A549 (cell line): Measurements from ENCODE around the gene BFSP2. TPM values are rescaled to one million over a fixed set of nuclear protein-coding genes. Genes with fewer than 3 reads are reported as not detected.
A peak's percentile ranks its signal among the peaks of the same experiment; 100 is the strongest.

Source experiments
- ATAC-seq, 2 experiments: fragments of 200-7000 bp in 1 of 2; fragments of >200 bp in 1 of 2; cut with Nextera tagmentation in 1 of 2; cut with Tn5 transposase in 1 of 2; 3 replicates each; pipeline versions ENCODE4 v1.8.0 to v1.9.1; 2018 to 2020; ENCODE audit warnings: mild to moderate bottlenecking in 1 of 2, moderate library complexity in 1 of 2
- CTCF ChIA-PET: fragments of 300-600 bp; sonication (Branson Sonifier 250); formaldehyde crosslinking; extraction: SDS; loops from one replicate; lab custom pipeline; 2021; ENCODE audit warnings: antibody characterized with exemption, inconsistent platforms; lab: Yijun Ruan, JAX
- POLR2A ChIA-PET: fragments of 350-600 bp; formaldehyde crosslinking; extraction: SDS; loops from one replicate; lab custom pipeline; 2021; ENCODE audit warnings: antibody characterized with exemption, inconsistent platforms; lab: Yijun Ruan, JAX
- DNase-seq, 2 experiments: peaks; one replicate each; pipeline versions ENCODE4 v3.0.0 to v3.0.0-alpha.2; 2011 to 2016; ENCODE audit warnings: low read depth in 1 of 2, low spot score in 1 of 2
- FAIRE-seq: peaks from 2 replicates; lab custom pipeline; 2011; peaks lifted over from hg19 to GRCh38; lab: Jason Lieb, UNC
- H3K27ac ChIP-seq, 2 experiments: fragments of >200 bp; sonication (Bioruptor Twin); formaldehyde crosslinking; 3 replicates each; pipeline ENCODE4 v1.5.1; 2016 to 2017
- H3K4me1 ChIP-seq: fragments of >200 bp; sonication (Bioruptor Twin); formaldehyde crosslinking; 3 replicates; pipeline ENCODE4 v1.6.1; 2016
- H3K4me2 ChIP-seq: fragments of >200 bp; sonication (Bioruptor Twin); formaldehyde crosslinking; 3 replicates; pipeline ENCODE4 v1.6.1; 2016
- H3K4me3 ChIP-seq: fragments of >200 bp; sonication (Bioruptor Twin); formaldehyde crosslinking; 3 replicates; pipeline ENCODE4 v1.5.1; 2016
- H3K9me3 ChIP-seq: fragments of >200 bp; sonication (Bioruptor Twin); formaldehyde crosslinking; 3 replicates; pipeline ENCODE4 v1.6.1; 2016
- CHD2 ChIP-seq: fragments of 150-350 bp; IDR thresholded peaks from 2 replicates; pipeline ENCODE4 v1.6.1; 2014; ENCODE audit warnings: low read length; ENCODE audit not compliant: partially characterized antibody
- CHD4 ChIP-seq: fragments of 200-600 bp; sonication (generic); IDR thresholded peaks from 2 replicates; pipeline ENCODE4 v1.6.1; 2016; ENCODE audit warnings: antibody characterized with exemption, mild to moderate bottlenecking, borderline replicate concordance
- EP300 ChIP-seq, 2 experiments: fragments of >200 bp; sonication (Bioruptor Twin); formaldehyde crosslinking; IDR thresholded peaks; 2 replicates in 1 of 2; 3 replicates in 1 of 2; pipeline ENCODE4 v1.6.1; 2016 to 2017
- ESRRA ChIP-seq: fragments of 150-350 bp; IDR thresholded peaks from 2 replicates; pipeline ENCODE4 v1.6.1; 2014; ENCODE audit warnings: mild to moderate bottlenecking, low read length, borderline replicate concordance
- FOSB ChIP-seq: fragments of 250-450 bp; sonication (Bioruptor Pico); IDR thresholded peaks from 2 replicates; pipeline ENCODE4 v1.5.0; 2020; ENCODE audit warnings: mild to moderate bottlenecking, moderate library complexity
- HOXB13 ChIP-seq: fragments of 250-450 bp; sonication (Bioruptor Pico); IDR thresholded peaks from 2 replicates; pipeline ENCODE4 v1.5.0; 2020; ENCODE audit warnings: low read depth, mild to moderate bottlenecking, moderate library complexity
- HOXB5 ChIP-seq: fragments of 250-450 bp; sonication (Bioruptor Pico); IDR thresholded peaks from 2 replicates; pipeline ENCODE4 v1.5.0; 2020; ENCODE audit warnings: mild to moderate bottlenecking, moderate library complexity
- MAFK ChIP-seq: fragments of 450-650 bp; IDR thresholded peaks from 2 replicates; pipeline ENCODE4 v1.6.1; 2014; ENCODE audit not compliant: partially characterized antibody
- MAZ ChIP-seq: fragments of 150-350 bp; IDR thresholded peaks from 2 replicates; pipeline ENCODE4 v1.6.1; 2014; ENCODE audit warnings: antibody characterized with exemption, low read depth, low read length, borderline replicate concordance
- MYC ChIP-seq: IDR thresholded peaks from 2 replicates; pipeline ENCODE4 v1.6.1; 2012; ENCODE audit warnings: mild to moderate bottlenecking, inconsistent platforms, low read length, improper control_type of control experiment, borderline replicate concordance
- NFE2L2 ChIP-seq: fragments of 150-350 bp; conservative IDR thresholded peaks from 2 replicates; pipeline ENCODE4 v1.6.1; 2014; ENCODE audit warnings: low read length
- RCOR1 ChIP-seq: fragments of 150-350 bp; IDR thresholded peaks from 2 replicates; pipeline ENCODE4 v1.6.1; 2014; ENCODE audit warnings: antibody characterized with exemption, low read length, low read depth
- ZC3H11A ChIP-seq: fragments of 450-650 bp; IDR thresholded peaks from 2 replicates; pipeline ENCODE4 v1.6.1; 2014; ENCODE audit warnings: antibody characterized with exemption, mild to moderate bottlenecking
- WGBS: methylation state at CpG from one replicate; pipeline ENCODE4 v1.1.6; 2017; ENCODE audit errors: missing lambda C conversion rate; 5-methylcytosine and 5-hydroxymethylcytosine counted together
- polyA plus RNA-seq, 4 experiments: library from polyadenylated mRNA; depleted of rRNA in 3 of 4; stranded (reverse); fragments of >200 nt; fragmentation: RNase III in 1 of 4; extraction: RNeasy Plus Mini Kit Qiagen cat#74134 plus additional on column Dnase treatment in 1 of 4; gene quantifications; 2 replicates in 3 of 4; 3 replicates in 1 of 4; pipeline ENCODE4 v1.2.3, GENCODE V29; 2011 to 2017
- TF ChIP-seq, protein P1 (sequence below): fragments of 200-600 bp; sonication (generic); IDR thresholded peaks from 2 replicates; pipeline ENCODE4 v1.6.1; 2016; ENCODE audit warnings: antibody characterized with exemption, mild to moderate bottlenecking, moderate library complexity
- TF ChIP-seq, protein P2 (sequence below): IDR thresholded peaks from 2 replicates; pipeline ENCODE4 v1.6.1; 2012
- TF ChIP-seq, protein P3 (sequence below): fragments of >200 bp; sonication (Bioruptor Twin); formaldehyde crosslinking; IDR thresholded peaks from 3 replicates; pipeline ENCODE4 v1.6.1; 2016

Gene BFSP2
- polyA plus RNA-seq, 2 of the 4 experiments (the other 2 are of a cell fraction), result 0.18 TPM; not detected in 1

DNA sequence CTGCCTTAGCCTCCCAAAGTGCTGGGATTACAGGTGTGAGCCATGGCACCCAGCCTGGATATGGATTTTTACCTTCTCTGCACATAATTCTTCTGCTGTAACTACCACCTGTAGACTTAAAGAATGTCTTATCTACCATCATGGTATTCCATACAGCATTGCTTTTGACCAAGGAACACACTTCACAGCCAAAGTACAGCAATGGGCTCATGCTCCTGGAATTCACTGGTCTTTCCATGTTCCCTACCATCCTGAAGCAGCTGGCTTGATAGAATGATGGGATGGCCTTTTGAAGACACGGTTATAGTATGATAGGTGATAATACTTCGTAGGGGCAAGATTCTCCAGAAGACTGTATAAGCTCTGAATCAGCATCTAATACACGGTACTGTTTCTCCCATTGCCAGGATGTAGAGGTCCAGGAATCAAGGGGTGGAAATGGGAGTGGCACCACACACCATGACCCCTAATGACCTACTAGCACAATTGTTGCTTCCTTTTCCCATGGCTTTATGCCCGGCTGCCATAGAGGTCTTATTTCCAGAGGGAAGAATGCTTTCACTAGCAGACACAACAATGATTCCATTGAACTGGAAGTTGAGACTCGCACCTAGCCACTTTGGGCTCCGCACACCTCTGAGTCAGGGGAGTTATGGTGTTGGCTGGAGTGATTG is 112.7 kb downstream of the BFSP2 start:
- no peak for TF ChIP-seq MYC
- no peak for TF ChIP-seq NFE2L2
- TF ChIP-seq CHD2, result no peak
- no peak for TF ChIP-seq HOXB13 (CRISPR knock-in tag)
- TF ChIP-seq EP300 (IDR thresholded peaks at IDR 0.05), result no peak
- TF ChIP-seq CHD4, result no peak
- no peak for TF ChIP-seq FOSB
- TF ChIP-seq ZC3H11A, result no peak
- TF ChIP-seq, protein P1, sequence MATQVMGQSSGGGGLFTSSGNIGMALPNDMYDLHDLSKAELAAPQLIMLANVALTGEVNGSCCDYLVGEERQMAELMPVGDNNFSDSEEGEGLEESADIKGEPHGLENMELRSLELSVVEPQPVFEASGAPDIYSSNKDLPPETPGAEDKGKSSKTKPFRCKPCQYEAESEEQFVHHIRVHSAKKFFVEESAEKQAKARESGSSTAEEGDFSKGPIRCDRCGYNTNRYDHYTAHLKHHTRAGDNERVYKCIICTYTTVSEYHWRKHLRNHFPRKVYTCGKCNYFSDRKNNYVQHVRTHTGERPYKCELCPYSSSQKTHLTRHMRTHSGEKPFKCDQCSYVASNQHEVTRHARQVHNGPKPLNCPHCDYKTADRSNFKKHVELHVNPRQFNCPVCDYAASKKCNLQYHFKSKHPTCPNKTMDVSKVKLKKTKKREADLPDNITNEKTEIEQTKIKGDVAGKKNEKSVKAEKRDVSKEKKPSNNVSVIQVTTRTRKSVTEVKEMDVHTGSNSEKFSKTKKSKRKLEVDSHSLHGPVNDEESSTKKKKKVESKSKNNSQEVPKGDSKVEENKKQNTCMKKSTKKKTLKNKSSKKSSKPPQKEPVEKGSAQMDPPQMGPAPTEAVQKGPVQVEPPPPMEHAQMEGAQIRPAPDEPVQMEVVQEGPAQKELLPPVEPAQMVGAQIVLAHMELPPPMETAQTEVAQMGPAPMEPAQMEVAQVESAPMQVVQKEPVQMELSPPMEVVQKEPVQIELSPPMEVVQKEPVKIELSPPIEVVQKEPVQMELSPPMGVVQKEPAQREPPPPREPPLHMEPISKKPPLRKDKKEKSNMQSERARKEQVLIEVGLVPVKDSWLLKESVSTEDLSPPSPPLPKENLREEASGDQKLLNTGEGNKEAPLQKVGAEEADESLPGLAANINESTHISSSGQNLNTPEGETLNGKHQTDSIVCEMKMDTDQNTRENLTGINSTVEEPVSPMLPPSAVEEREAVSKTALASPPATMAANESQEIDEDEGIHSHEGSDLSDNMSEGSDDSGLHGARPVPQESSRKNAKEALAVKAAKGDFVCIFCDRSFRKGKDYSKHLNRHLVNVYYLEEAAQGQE, result no peak
- TF ChIP-seq, protein P2, sequence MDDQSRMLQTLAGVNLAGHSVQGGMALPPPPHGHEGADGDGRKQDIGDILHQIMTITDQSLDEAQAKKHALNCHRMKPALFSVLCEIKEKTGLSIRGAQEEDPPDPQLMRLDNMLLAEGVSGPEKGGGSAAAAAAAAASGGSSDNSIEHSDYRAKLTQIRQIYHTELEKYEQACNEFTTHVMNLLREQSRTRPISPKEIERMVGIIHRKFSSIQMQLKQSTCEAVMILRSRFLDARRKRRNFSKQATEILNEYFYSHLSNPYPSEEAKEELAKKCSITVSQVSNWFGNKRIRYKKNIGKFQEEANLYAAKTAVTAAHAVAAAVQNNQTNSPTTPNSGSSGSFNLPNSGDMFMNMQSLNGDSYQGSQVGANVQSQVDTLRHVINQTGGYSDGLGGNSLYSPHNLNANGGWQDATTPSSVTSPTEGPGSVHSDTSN, result no peak
- no peak for TF ChIP-seq ESRRA
- TF ChIP-seq HOXB5 (CRISPR knock-in tag), result no peak
- no peak for TF ChIP-seq RCOR1
- TF ChIP-seq MAZ, result no peak
- Histone ChIP-seq H3K4me3 (no peak overlapping the region), H3K4me2 (no peak overlapping the region), H3K9me3 (no peaks in the 10 kb centered on the region), H3K4me1 (no peaks in the 10 kb centered on the region), H3K27ac (no peak overlapping the region)
- FAIRE-seq, result no peak
- DNase-seq, result no peak
- 77% methylated on average over 6 of the region's 6 CpGs for WGBS
- ChIA-PET CTCF (no interaction called here), POLR2A (no interaction called here)
- no peak for ATAC-seq

DNA sequence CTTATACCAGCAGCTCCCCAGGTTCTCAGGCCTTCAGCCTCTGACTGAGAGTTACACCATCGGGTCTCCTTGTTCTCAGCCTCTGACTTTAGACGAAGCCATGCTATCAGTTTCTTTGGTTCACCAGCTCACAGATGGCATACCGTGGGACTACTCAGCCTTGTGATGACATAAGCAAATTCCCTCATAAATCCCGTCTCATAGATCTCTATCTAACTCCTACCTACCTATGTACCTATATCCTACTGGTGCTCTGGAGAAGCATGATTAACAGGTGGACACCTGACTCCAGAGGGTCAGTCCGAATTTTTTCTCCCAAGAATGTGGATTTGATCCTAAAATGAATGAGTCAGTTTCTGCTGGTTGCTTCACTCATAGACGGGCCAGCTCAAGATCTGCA is 114.6 kb downstream of the BFSP2 start:
- DNase-seq, result no peak
- H3K9me3 ChIP-seq, result no peaks in the 10 kb centered on the region
- TF ChIP-seq, protein P3, sequence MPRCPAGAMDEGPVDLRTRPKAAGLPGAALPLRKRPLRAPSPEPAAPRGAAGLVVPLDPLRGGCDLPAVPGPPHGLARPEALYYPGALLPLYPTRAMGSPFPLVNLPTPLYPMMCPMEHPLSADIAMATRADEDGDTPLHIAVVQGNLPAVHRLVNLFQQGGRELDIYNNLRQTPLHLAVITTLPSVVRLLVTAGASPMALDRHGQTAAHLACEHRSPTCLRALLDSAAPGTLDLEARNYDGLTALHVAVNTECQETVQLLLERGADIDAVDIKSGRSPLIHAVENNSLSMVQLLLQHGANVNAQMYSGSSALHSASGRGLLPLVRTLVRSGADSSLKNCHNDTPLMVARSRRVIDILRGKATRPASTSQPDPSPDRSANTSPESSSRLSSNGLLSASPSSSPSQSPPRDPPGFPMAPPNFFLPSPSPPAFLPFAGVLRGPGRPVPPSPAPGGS, result no peak
- TF ChIP-seq MAFK, result peak; percentile 6
- TF ChIP-seq, all 56 proteins: peak for 1
- FAIRE-seq (no peak), ATAC-seq (no peak)
- Histone ChIP-seq H3K27ac (no peak overlapping the region), H3K4me2 (no peak overlapping the region), H3K4me3 (no peak overlapping the region), H3K4me1 (no peaks in the 10 kb centered on the region)
- CTCF ChIA-PET, result interaction anchor here (1.1 kb wide), 1 partner anchor 30 kb away, joined by 3 read pairs; no protein-coding TSS in a partner anchor
- POLR2A ChIA-PET, result no interaction called here
- WGBS, result 67% methylated on average over 6 of the region's 6 CpGs

DNA sequence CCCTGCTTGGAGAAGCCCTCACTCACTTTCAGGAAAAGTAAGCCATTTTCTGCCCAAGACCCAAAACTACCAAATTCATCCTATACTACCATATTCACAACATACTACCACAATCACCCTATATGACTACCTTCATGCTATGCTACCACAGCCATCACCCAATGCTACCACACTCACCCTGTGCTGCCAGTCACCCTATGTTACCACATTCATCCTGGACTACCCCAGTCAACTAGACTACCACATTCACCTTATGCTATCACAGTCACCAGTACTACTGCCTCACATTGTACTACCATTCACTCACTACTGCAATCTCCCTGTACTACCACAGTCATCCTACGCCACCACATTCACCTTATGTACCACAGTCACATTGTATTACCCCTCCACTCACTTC is 115.3 kb downstream of the BFSP2 start:
- ATAC-seq (no peak), DNase-seq (no peak), FAIRE-seq (no peak)
- no peaks in the 10 kb centered on the region for H3K4me1 ChIP-seq
- 60% methylated on average over 1 of the region's 1 CpG for WGBS
- H3K27ac ChIP-seq, result no peak overlapping the region
- no peak for TF ChIP-seq NFE2L2
- H3K9me3 ChIP-seq, result no peaks in the 10 kb centered on the region
- ChIA-PET POLR2A (no interaction called here), CTCF (interaction anchor here (1.1 kb wide), 1 partner anchor 29 kb away, joined by 3 read pairs; no protein-coding TSS in a partner anchor)
- no peak overlapping the region for H3K4me3 ChIP-seq
- H3K4me2 ChIP-seq, result no peak overlapping the region
